T-helper 2 cell (primary cell): ENCODE results near the gene TUBB4B.
"Not testable (repeated sequence)": the region's sequence is repeated elsewhere in the genome, so short reads cannot be mapped to it uniquely, and the experiment has no call there.

ENCODE experiments used
- DNase-seq, 5 experiments: peaks; one replicate each; pipeline versions ENCODE4 v3.0.0 to v3.0.0-alpha.2; 2012 to 2022

The TUBB4B gene

DNA sequence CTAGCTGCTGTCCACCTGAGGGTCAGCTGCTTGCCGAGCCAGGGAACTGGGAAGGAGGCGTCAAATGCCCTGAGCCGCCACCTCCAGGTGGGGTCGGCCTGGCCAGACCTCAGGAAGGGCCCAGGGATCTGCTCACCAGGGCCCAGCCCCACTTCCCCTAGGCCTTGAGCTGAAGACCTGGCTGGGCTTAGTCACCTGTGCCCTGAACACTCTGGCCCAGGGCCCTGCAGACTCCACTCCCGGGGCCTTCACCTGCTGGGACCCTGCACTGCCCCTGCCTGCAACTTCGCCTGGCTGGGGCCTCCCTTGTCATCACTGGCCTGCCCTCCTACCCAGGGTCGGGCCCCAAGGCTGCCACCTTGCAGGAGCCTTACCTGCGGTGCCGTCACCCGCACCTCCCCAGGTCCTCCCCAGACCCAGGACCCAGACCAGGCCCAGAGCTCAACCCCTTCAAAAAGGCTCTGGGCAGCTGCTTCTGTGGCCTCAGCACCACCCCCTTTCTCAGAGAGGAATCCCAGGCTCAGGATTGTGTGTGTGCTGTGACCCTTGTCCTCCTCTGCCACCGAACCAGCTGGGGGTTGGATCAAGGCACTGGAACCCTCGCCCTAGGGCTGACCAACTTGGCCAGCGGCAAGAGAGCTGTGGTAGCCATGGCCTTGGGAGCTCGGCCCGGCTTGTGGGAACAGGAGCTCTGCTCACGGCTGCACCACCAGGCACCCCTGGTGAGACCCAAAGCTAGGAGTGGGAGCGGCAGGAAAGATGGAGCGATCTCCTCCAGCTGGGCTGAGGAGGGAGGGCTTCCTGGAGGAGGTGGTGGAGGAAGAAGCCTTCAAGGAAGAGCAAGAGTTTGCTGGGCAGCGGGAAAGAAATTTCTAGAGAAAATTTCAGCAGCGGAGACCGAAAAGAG, 12.9 kb downstream of the TUBB4B start:
- no peak for DNase-seq

- DNase-seq: peak; percentile 91 to 97 (median 93)
These were observed 13.7 kb downstream of the TUBB4B start, which contains the start of gene NELFB for GRCh38 chr9:137254624-137255447. NELFB (plus strand) TSS chr9:137255327.

GRCh38 chr9:137255448-137256114, 14.5 kb downstream of the TUBB4B start:
- DNase-seq: peak in 3 of 5 experiments; percentile 12 to 38 (median 27)

- DNase-seq: no peak
These were observed 15.3 kb downstream of the TUBB4B start for GRCh38 chr9:137256362-137256761.

DNA sequence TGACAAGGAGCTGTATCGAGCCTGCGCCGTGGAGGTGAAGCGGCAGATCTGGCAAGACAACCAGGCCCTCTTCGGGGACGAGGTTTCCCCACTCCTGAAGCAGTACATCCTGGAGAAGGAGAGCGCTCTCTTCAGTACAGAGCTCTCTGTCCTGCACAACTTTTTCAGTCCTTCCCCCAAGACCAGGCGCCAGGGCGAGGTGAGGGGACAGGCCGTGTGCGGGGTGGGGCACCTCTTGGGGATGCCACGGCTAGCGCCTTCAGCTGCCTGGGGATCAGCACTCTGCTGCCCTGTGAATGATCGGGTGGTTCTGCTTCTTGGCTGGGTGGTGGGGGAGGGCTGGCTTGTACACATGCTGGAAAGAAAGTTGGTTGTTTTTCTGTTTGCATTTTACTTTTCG, 15.8 kb downstream of the TUBB4B start:
- no peak for DNase-seq

GRCh38 chr9:137262173-137262908, 21.3 kb downstream of the TUBB4B start:
- not testable (repeated sequence) for DNase-seq

- DNase-seq: no peak
These were observed 21.8 kb downstream of the TUBB4B start for GRCh38 chr9:137262909-137263285.

- DNase-seq: no peak
These were observed 22.4 kb downstream of the TUBB4B start for GRCh38 chr9:137263506-137263905.

DNA sequence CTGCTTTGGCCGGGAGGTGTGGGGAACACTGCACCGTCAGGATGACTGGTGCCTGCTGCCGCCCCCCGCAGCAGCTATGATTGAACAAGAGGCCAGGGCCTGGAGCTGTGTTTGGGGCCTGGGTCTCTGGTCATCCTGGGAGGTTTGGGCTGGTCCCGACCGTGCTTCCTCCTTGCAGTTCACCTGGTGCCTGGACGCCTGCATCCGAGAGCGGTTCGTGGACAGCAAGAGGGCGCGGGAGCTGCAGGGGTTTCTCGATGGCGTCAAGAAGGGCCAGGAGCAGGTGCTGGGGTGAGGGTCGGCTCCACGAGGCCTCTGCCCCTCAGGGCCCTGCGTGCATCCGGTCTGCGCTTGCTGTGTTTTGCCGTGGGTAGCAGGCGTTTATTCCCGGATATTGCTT, 23.0 kb downstream of the TUBB4B start:
- DNase-seq: no peak

DNA sequence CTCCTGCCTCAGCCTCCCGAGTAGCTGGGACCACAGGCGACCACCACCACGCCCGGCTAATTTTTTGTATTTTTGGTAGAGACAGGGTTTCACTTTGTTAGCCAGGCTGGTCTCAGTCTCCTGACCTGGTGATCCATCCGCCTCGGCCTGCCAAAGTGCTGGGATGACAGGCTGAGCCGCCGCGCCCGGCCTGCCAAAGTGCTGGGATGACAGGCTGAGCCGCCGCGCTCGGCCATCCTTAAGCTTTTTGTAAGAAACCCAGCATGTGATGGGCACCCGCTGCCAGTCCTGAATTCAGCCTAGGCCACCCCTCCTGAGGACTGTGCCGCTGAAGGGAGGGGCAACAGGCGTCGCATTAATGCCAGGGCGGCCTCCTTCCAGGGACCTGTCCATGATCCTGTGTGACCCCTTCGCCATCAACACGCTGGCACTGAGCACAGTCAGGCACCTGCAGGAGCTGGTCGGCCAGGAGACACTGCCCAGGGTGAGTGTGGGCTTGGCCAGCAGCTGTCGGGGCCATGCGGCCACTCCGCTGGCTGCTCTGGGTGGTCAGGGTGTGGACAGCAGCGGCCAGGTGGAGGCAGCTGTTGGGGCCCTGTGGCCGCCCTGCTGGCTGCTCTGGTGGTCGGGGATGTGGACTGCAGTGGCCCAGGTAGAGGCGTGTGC, 24.5 kb downstream of the TUBB4B start:
- no peak for DNase-seq

GRCh38 chr9:137266162-137266527, 25.1 kb downstream of the TUBB4B start:
- DNase-seq: no peak

- DNase-seq: no peak
These were observed 25.7 kb downstream of the TUBB4B start for GRCh38 chr9:137266585-137267453.

DNA sequence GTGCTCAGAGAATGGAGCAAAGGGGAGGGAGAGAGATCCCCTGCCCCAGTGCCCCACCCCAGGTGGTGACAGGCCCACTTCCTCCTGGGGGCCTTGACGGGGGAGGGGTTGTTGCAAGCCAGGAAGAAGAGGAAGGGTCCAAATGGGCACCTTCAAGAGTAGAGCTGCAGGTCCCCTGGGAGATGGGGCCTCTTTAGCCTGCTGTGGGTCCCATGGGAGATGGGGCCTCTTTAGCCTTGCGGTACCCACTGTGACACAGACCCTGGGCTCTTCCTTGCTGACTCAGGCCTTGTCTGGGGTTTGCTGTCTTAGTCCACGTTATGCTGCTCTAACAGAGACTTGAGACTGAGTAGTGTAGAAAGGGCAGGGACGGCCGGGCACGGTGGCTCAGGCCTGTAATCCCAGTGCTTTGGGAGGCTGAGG, 26.9 kb downstream of the TUBB4B start:
- DNase-seq: no peak

DNA sequence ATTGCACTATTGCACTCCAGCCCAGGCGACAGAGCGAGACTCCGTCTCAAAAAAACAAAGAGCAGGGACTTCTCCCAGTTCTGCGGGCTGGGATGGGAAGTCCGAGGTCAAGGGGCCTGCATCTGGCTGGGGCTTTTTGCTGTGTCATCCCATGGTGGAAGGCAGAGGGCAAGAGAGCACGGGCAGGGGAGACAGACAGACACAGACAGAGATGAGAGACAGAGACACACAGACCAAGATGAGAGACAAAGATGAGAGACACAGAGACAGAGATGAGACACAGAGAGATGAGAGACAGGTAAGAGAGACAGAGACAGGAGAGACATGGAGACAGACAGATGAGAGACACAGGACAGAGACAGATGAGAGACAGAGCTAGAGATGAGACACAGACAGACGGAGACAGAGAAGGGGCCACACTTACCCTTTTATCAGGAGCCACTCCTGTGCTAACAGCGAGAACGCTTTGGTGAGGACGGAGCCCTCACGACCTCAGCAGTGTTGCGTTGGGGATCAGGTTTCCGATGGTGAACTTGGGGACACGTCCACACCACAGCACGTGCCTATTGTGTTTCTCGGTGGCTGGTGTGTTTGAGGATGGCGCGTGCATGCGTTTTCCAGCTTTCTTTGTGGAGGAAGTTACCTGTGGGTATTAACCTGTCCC, 27.6 kb downstream of the TUBB4B start:
- DNase-seq: no peak

GRCh38 chr9:137269231-137269772, 28.2 kb downstream of the TUBB4B start:
- DNase-seq: no peak

- DNase-seq: peak in 2 of 5 experiments; percentile 23 to 67
These were observed 30.0 kb downstream of the TUBB4B start for GRCh38 chr9:137270929-137271695.

DNA sequence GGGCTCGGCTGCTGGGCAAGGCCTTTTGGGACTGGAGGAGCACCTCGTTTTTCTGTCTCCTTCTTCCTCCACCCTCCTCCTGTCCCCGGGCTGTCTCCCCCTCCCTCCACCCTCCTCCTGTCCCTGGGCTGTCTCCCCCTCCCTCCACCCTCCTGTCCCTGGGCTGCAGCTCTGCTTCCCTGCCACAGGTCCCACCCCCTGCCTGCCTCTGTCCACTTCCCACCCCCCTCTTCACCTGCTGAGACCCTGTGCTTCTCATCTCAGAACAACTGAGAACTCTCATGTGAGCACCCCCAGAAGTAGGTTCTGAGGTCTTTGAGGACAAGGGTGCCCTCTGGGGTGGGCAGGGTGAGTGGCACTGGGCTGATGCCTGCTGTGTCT, 30.6 kb downstream of the TUBB4B start:
- no peak for DNase-seq

DNA sequence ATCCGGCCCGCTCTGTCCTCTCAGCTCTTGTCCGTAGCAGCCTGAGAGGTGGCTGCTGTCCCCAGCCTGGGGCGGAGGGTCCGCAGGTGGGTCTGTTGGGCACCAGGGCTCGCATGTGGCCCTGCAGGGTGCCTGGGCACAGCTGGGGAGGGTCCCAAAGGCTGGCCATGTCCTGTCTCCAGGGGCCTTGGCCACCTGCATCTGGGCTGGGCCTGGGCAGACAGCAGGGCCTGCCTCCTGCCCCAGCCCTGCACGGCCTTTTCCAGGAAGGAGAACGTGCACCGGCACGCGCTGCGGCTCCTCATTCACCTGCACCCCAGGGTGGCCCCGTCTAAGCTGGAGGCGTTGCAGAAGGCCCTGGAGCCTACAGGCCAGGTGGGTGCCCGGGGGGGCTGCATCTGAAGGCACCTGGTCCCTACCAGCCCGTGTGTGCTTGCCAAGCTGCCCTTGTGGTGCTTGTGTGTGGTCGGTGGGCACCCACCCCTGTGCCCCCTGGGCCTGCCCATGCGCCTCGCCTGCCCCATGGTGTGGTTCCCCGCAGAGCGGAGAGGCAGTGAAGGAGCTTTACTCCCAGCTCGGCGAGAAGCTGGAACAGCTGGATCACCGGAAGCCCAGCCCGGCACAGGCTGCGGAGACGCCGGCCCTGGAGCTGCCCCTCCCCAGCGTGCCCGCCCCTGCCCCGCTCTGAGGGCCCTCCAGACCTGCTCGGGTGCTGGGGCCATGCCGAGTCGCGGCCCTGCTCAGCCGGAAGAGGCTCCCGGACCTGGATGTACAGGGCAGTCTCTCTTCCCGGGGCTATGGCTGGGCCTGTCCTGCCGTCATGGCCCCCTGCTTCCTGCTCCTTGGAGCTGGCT, 31.4 kb downstream of the TUBB4B start:
- no peak for DNase-seq
